NT2/D1 (cell line): ENCODE measurements around the gene USP16.

ENCODE experiments used
- DNase-seq: peaks from one replicate; pipeline ENCODE4 v3.0.0-alpha.2; 2011; ENCODE audit warnings: low read depth, low spot score
- H3K27me3 ChIP-seq: 2 replicates; pipeline ENCODE4 v1.6.0; 2011; ENCODE audit warnings: mild to moderate bottlenecking; ENCODE audit not compliant: insufficient read length, insufficient read depth
- H3K36me3 ChIP-seq: 2 replicates; pipeline ENCODE4 v1.6.1; 2011; ENCODE audit warnings: mild to moderate bottlenecking, low read length, mixed read lengths; ENCODE audit not compliant: insufficient read depth, insufficient read length
- H3K4me1 ChIP-seq: 2 replicates; pipeline ENCODE4 v1.5.1; 2011; ENCODE audit not compliant: insufficient read depth, insufficient read length
- H3K4me3 ChIP-seq: 2 replicates; pipeline ENCODE4 v1.5.1; 2011; ENCODE audit warnings: low read depth; ENCODE audit not compliant: insufficient read length
- H3K9ac ChIP-seq: 2 replicates; pipeline ENCODE4 v1.6.0; 2011; ENCODE audit warnings: low read depth; ENCODE audit not compliant: insufficient read length
- H3K9me3 ChIP-seq: 2 replicates; pipeline ENCODE4 v1.5.1; 2011; ENCODE audit warnings: mild to moderate bottlenecking, low read length; ENCODE audit not compliant: insufficient read depth
- SUZ12 ChIP-seq: IDR thresholded peaks from 2 replicates; pipeline ENCODE4 v1.6.1; 2011; ENCODE audit not compliant: insufficient read length, insufficient read depth; ENCODE audit errors: extremely low read depth
- YY1 ChIP-seq: IDR thresholded peaks from 2 replicates; pipeline ENCODE4 v1.6.1; 2011; ENCODE audit not compliant: insufficient read length, insufficient read depth
- ZNF274 ChIP-seq: IDR thresholded peaks from 2 replicates; pipeline ENCODE4 v1.6.1; 2011; ENCODE audit warnings: mild to moderate bottlenecking, low read depth, low read length

USP16 gene

GRCh38 chr21:29017639-29018237, 6.7 kb upstream of the USP16 start:
- H3K9me3 ChIP-seq, result peaks cover 4% of the 10 kb centered on the region; the same call in 1 of the 2 replicates
- peak overlapping the region; percentile 100 for H3K9ac ChIP-seq
- H3K4me1 ChIP-seq, result no peaks in the 10 kb centered on the region
- peaks cover 21% of the 10 kb centered on the region for H3K36me3 ChIP-seq
- H3K4me3 ChIP-seq, result peak overlapping the region; percentile 100
- TF ChIP-seq SUZ12 (no peak), ZNF274 (no peak), YY1 (no peak)
- no peak for DNase-seq
- no peaks in the 10 kb centered on the region for H3K27me3 ChIP-seq

DNA sequence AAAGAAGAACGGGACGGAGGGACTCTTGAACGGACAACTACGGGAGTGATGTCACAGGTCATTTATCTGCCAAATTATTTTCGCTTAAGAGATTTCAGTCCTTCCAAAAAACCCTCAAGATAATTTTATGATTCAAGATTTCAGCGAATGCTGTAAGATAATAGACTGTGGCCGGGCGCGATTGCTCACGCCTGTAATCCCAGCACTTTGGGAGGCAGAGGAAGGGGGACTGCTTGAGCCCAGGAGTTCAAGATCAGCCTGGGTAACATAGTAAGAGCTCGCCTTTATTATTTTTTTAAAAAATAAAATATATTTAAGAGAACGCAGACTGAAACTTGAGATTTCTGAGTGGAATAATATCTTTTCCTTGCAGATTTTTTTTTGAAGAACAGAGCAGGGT, 5.9 kb upstream of the USP16 start:
- H3K27me3 ChIP-seq, result no peaks in the 10 kb centered on the region
- peaks cover 21% of the 10 kb centered on the region for H3K36me3 ChIP-seq
- no peaks in the 10 kb centered on the region; the same call in 1 of the 2 replicates for H3K9me3 ChIP-seq
- H3K9ac ChIP-seq, result peak overlapping the region; percentile 100
- peak overlapping the region; percentile 100 for H3K4me3 ChIP-seq
- no peak for DNase-seq
- no peak for TF ChIP-seq ZNF274
- TF ChIP-seq SUZ12, result no peak
- no peak for TF ChIP-seq YY1
- no peaks in the 10 kb centered on the region for H3K4me1 ChIP-seq

- Histone ChIP-seq H3K9ac (no peak overlapping the region), H3K9me3 (no peaks in the 10 kb centered on the region), H3K4me3 (no peak overlapping the region), H3K27me3 (no peaks in the 10 kb centered on the region), H3K4me1 (no peaks in the 10 kb centered on the region), H3K36me3 (peaks cover 10% of the 10 kb centered on the region)
- no peak for DNase-seq
- TF ChIP-seq YY1 (no peak), ZNF274 (no peak), SUZ12 (no peak)
Observed at GRCh38 chr21:29022166-29022565, 2.3 kb upstream of the USP16 start.

GRCh38 chr21:29025328-29025713, 853 bp downstream of the USP16 start:
- Histone ChIP-seq H3K9me3 (no peaks in the 10 kb centered on the region), H3K27me3 (no peaks in the 10 kb centered on the region), H3K4me1 (no peaks in the 10 kb centered on the region), H3K4me3 (peak overlapping the region; percentile 92), H3K36me3 (peaks cover 29% of the 10 kb centered on the region), H3K9ac (peak overlapping the region; percentile 94)
- TF ChIP-seq ZNF274 (no peak), YY1 (no peak), SUZ12 (no peak)
- no peak for DNase-seq

DNA sequence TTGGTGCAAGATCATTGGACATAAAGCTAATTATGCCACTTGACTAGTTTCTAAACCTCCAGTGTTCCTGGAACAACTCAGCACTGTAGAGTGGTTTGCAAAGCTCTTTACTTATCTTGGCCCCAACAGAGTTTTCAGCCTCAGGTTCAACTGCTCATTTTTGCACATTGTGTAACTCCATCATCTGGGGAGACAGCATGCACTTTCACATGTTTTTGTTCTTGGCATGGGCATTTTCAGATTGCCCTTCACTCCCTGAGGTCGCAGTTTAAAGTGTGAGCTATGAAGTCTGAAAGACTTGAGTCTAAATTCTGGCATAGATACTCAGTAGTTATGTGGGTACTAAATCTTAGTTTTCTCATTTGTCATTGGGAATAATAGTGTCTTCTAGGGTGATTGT, 5.1 kb downstream of the USP16 start:
- Histone ChIP-seq H3K4me3 (no peak overlapping the region), H3K9me3 (no peaks in the 10 kb centered on the region), H3K9ac (no peak overlapping the region), H3K36me3 (peaks cover 63% of the 10 kb centered on the region), H3K4me1 (no peaks in the 10 kb centered on the region), H3K27me3 (no peaks in the 10 kb centered on the region)
- no peak for TF ChIP-seq SUZ12
- no peak for TF ChIP-seq YY1
- TF ChIP-seq ZNF274, result no peak
- DNase-seq, result no peak

DNA sequence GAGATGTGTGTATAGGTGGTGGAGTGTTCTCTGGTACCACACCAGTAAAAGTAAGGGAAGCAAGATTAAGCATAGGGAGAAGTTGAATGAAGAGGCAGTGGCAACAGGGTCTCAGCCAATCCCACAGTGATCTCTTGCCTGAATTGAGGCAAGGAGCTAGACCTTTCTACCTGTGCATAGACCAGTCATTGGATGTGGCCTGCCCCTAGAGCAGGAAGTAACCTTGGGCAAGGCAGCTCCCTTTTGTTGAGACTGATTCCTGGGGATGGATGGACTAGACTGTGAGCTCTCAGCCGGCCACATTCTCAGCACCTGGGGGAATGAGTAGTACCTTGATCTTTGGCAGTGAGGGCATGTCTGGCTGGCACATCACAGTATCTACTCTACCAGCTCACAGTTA, 6.4 kb downstream of the USP16 start:
- H3K27me3 ChIP-seq, result no peaks in the 10 kb centered on the region
- H3K36me3 ChIP-seq, result peaks cover 77% of the 10 kb centered on the region
- no peaks in the 10 kb centered on the region for H3K4me1 ChIP-seq
- DNase-seq, result no peak
- H3K9me3 ChIP-seq, result no peaks in the 10 kb centered on the region
- no peak overlapping the region for H3K4me3 ChIP-seq
- no peak overlapping the region for H3K9ac ChIP-seq
- TF ChIP-seq YY1, result no peak
- TF ChIP-seq ZNF274, result no peak
- no peak for TF ChIP-seq SUZ12

GRCh38 chr21:29033301-29033700, 8.8 kb downstream of the USP16 start:
- H3K4me1 ChIP-seq, result no peaks in the 10 kb centered on the region
- TF ChIP-seq SUZ12, result no peak
- TF ChIP-seq YY1, result no peak

GRCh38 chr21:29033871-29034270, 9.4 kb downstream of the USP16 start:
- H3K27me3 ChIP-seq, result no peaks in the 10 kb centered on the region
- no peak overlapping the region for H3K9ac ChIP-seq
- no peaks in the 10 kb centered on the region for H3K4me1 ChIP-seq
- TF ChIP-seq YY1 (no peak), SUZ12 (no peak), ZNF274 (no peak)
- no peak overlapping the region for H3K4me3 ChIP-seq
- H3K36me3 ChIP-seq, result peaks cover 88% of the 10 kb centered on the region
- DNase-seq, result no peak
- no peaks in the 10 kb centered on the region for H3K9me3 ChIP-seq

More at GRCh38 chr21:29033301-29033700, 8.8 kb downstream of the USP16 start:
- Histone ChIP-seq H3K9me3 (no peaks in the 10 kb centered on the region), H3K27me3 (no peaks in the 10 kb centered on the region), H3K36me3 (peaks cover 88% of the 10 kb centered on the region), H3K9ac (no peak overlapping the region), H3K4me3 (no peak overlapping the region)
- DNase-seq, result no peak
